GM21825 (cell line): ENCODE data around the gene L1TD1.
"Not testable (repeated sequence)": the region's sequence is repeated elsewhere in the genome, so short reads cannot be mapped to it uniquely, and the experiment has no call there.

ENCODE experiments used
- ATAC-seq: cut with Tn5 transposase; IDR thresholded peaks from one replicate; pipeline ENCODE4 v1.9.1; 2021; ENCODE audit warnings: mild to moderate bottlenecking, moderate library complexity; ENCODE audit not compliant: unreplicated experiment

Gene L1TD1

GRCh38 chr1:62198069-62198780, 3.6 kb downstream of the L1TD1 start:
- ATAC-seq: no peak

- ATAC-seq: no peak
Measured at GRCh38 chr1:62198781-62199125, 4.1 kb downstream of the L1TD1 start.

- ATAC-seq: no peak
Measured at GRCh38 chr1:62207187-62207586, 12.5 kb downstream of the L1TD1 start.

GRCh38 chr1:62208087-62208486, 13.4 kb downstream of the L1TD1 start:
- ATAC-seq: no peak

- ATAC-seq: no peak
Measured at GRCh38 chr1:62208970-62209369, 14.3 kb downstream of the L1TD1 start.

- ATAC-seq: no peak
Measured at GRCh38 chr1:62209931-62210595, 15.4 kb downstream of the L1TD1 start.

- no peak for ATAC-seq
Measured at GRCh38 chr1:62210960-62211359, 16.3 kb downstream of the L1TD1 start.

GRCh38 chr1:62212411-62212810, 17.8 kb downstream of the L1TD1 start:
- ATAC-seq: no peak

- ATAC-seq: no peak
Measured at GRCh38 chr1:62213075-62213914, 18.6 kb downstream of the L1TD1 start.

GRCh38 chr1:62218604-62219003, 24.0 kb downstream of the L1TD1 start:
- no peak for ATAC-seq

- not testable (repeated sequence) for ATAC-seq
Measured at GRCh38 chr1:62220456-62220855, 25.8 kb downstream of the L1TD1 start.

- no peak for ATAC-seq
Measured at GRCh38 chr1:62221171-62221570, 26.5 kb downstream of the L1TD1 start.

- ATAC-seq: no peak
Measured at GRCh38 chr1:62222321-62222720, 27.7 kb downstream of the L1TD1 start.

- ATAC-seq: no peak
Measured at GRCh38 chr1:62224182-62224581, 29.5 kb downstream of the L1TD1 start.

- ATAC-seq: no peak
Measured at GRCh38 chr1:62227496-62227895, 32.8 kb downstream of the L1TD1 start.

- no peak for ATAC-seq
Measured at GRCh38 chr1:62228136-62228882, 33.7 kb downstream of the L1TD1 start.

- no peak for ATAC-seq
Measured at GRCh38 chr1:62228883-62229187, 34.2 kb downstream of the L1TD1 start.

- ATAC-seq: no peak
Measured at GRCh38 chr1:62229468-62229867, 34.8 kb downstream of the L1TD1 start.

- no peak for ATAC-seq
Measured at GRCh38 chr1:62229932-62230331, 35.3 kb downstream of the L1TD1 start.

GRCh38 chr1:62230718-62231117, 36.1 kb downstream of the L1TD1 start:
- ATAC-seq: no peak

- no peak for ATAC-seq
Measured at GRCh38 chr1:62232871-62233278, 38.2 kb downstream of the L1TD1 start.
